T-cell (primary cell): Measurements from ENCODE around the gene GGT6. TPM values are rescaled to one million over a fixed set of nuclear protein-coding genes. Genes with fewer than 3 reads are reported as not detected.

ENCODE experiments used
- ATAC-seq, 4 experiments: fragments of 200-7000 bp in 3 of 4; fragments of 150-1000 bp in 1 of 4; cut with Tn5 transposase; replicated peaks in 1 of 4; 1 replicate in 3 of 4; 2 replicates in 1 of 4; pipeline ENCODE4 v1.10.0; 2021; ENCODE audit warnings: moderate library complexity in 3 of 4, mild to moderate bottlenecking in 2 of 4, moderate number of reproducible peaks in 1 of 4
- CTCF ChIA-PET, 2 donors: fragments of 300-600 bp; sonication (Branson Sonifier 250); formaldehyde crosslinking; loops; one replicate each; lab custom pipeline; 2022; ENCODE audit warnings: antibody characterized with exemption in 2 of 2; lab: Charles Lee
- POLR2A ChIA-PET, 2 donors: fragments of 300-600 bp; sonication (Branson Sonifier 250); formaldehyde crosslinking; loops; one replicate each; lab custom pipeline; 2022; ENCODE audit warnings: antibody characterized with exemption in 2 of 2; lab: Charles Lee
- DNase-seq, 35 experiments: peaks; one replicate each; pipeline versions ENCODE4 v3.0.0 to v3.0.0-alpha.2; 2013 to 2023
- H3K27ac ChIP-seq: one replicate; pipeline ENCODE4 v1.5.1; 2013; ENCODE audit warnings: low read length
- H3K27me3 ChIP-seq, 2 experiments: replicated peaks in 1 of 2; 1 replicate in 1 of 2; 2 replicates in 1 of 2; pipeline versions ENCODE4 v1.6.1 to v1.7.0; 2013; ENCODE audit warnings: low read length in 1 of 2, mixed read lengths in 1 of 2; ENCODE audit not compliant: control insufficient read depth in 2 of 2, insufficient read depth in 2 of 2; ENCODE audit errors: extremely low read depth in 1 of 2
- H3K36me3 ChIP-seq, 2 donors: 1 replicate in 1 of 2; 2 replicates in 1 of 2; pipeline versions ENCODE4 v1.6.1 to v1.7.0; 2013; ENCODE audit warnings: low read length in 1 of 2; ENCODE audit not compliant: control insufficient read depth in 2 of 2, insufficient read depth in 1 of 2; ENCODE audit errors: extremely low read depth in 1 of 2
- H3K4me1 ChIP-seq, 2 experiments: 1 replicate in 1 of 2; 2 replicates in 1 of 2; pipeline versions ENCODE4 v1.6.1 to v1.7.0; 2013; ENCODE audit warnings: low read length in 2 of 2, mixed read lengths in 1 of 2; ENCODE audit not compliant: insufficient read depth in 2 of 2, control insufficient read depth in 1 of 2; ENCODE audit errors: extremely low read depth in 1 of 2
- H3K4me3 ChIP-seq, 2 donors: 1 replicate in 1 of 2; 2 replicates in 1 of 2; pipeline versions ENCODE4 v1.5.1 to v1.7.0; 2013; ENCODE audit warnings: mild to moderate bottlenecking in 2 of 2, low read length in 1 of 2, moderate library complexity in 1 of 2; ENCODE audit not compliant: control insufficient read depth in 1 of 2; ENCODE audit errors: extremely low read depth in 1 of 2
- H3K9me3 ChIP-seq: 2 replicates; pipeline ENCODE4 v1.7.0; 2013
- H3K27ac Mint-ChIP-seq, 2 donors: one replicate each; pipeline ENCODE4 v1.8.0; 2020 to 2021; ENCODE audit warnings: mild to moderate bottlenecking in 2 of 2, mixed read lengths in 2 of 2
- H3K27me3 Mint-ChIP-seq, 2 donors: one replicate each; pipeline ENCODE4 v1.8.0; 2021 to 2022; ENCODE audit warnings: mixed read lengths in 2 of 2
- H3K36me3 Mint-ChIP-seq: one replicate; pipeline ENCODE4 v1.8.0; 2021; ENCODE audit warnings: mixed read lengths
- H3K4me1 Mint-ChIP-seq, 3 donors: one replicate each; pipeline ENCODE4 v1.8.0; 2020 to 2022; ENCODE audit warnings: mixed read lengths in 3 of 3, mild to moderate bottlenecking in 1 of 3
- H3K4me3 Mint-ChIP-seq, 3 donors: one replicate each; pipeline ENCODE4 v1.8.0; 2020 to 2022; ENCODE audit warnings: mild to moderate bottlenecking in 3 of 3, mixed read lengths in 3 of 3, moderate library complexity in 3 of 3
- H3K9me3 Mint-ChIP-seq, 3 donors: one replicate each; pipeline ENCODE4 v1.8.0; 2020 to 2022; ENCODE audit warnings: mixed read lengths in 3 of 3
- WGBS: methylation state at CpG from one replicate; pipeline ENCODE4 v1.1.5; 2013; ENCODE audit warnings: missing lambda C conversion rate; ENCODE audit not compliant: insufficient coverage; 5-methylcytosine and 5-hydroxymethylcytosine counted together
- total RNA-seq, 35 experiments: library from RNA in 6 of 35; stranded (reverse) in 6 of 35; fragments of 120-200 nt in 1 of 35; gene quantifications; one replicate each; pipeline versions ENCODE4 v1.2.1 to v1.2.4 and lab custom pipeline; 2013 to 2026

The GGT6 gene
- total RNA-seq, 5 donors from 2014 or later (not counting 1 experiment from before 2014, with no cell fraction given), result not detected

DNA sequence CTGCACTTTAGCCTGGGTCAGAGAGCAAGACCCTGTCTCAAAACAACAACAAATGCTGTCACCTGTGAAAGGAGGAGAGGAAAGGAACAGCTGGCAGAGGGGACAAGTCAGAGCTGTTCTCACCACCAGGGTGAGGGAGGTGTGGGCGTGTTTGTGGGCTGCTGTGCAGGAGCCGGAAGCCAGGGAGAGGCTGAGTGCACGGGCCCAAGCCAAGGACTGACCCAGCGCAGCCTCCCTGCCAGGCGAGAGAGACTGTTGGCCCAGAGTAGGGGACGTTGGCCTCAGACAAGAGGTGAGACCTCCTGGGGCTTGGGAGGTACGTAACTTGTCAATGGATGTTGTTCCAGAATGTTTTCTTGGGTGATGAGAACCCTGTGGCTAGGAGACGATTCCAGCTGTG lies 51.0 kb downstream of the GGT6 start:
- CTCF ChIA-PET, result interaction anchor here in 1 of 2 donors (0.6 kb wide), 1 partner anchor 41 kb away, joined by 4 read pairs; no protein-coding TSS in a partner anchor
- Mint-ChIP-seq H3K27me3 (peaks cover 3 to 12% of the 10 kb centered on the region in 2 donors), H3K4me1 (peaks cover 24 to 34% (median 28%) of the 10 kb centered on the region in 3 donors), H3K36me3 (no peaks in the 10 kb centered on the region), H3K9me3 (no peaks in the 10 kb centered on the region), H3K27ac (peak overlapping the region; percentile 48 to 65), H3K4me3 (peak overlapping the region in 1 of 3 donors; percentile 30)
- Histone ChIP-seq H3K36me3 (no peaks in the 10 kb centered on the region), H3K9me3 (no peaks in the 10 kb centered on the region), H3K4me3 (no peak overlapping the region), H3K4me1 (peaks cover 0 to 23% of the 10 kb centered on the region in 2 experiments), H3K27me3 (peaks cover 0 to 47% of the 10 kb centered on the region in 2 experiments), H3K27ac (no peak overlapping the region)
- POLR2A ChIA-PET, result no interaction called here
- 30% methylated on average over 8 of the region's 8 CpGs for WGBS
- ATAC-seq (peak; percentile 66 to 81 (median 72)), DNase-seq (peak in 12 of 35 experiments; percentile 7 to 41 (median 24))

DNA sequence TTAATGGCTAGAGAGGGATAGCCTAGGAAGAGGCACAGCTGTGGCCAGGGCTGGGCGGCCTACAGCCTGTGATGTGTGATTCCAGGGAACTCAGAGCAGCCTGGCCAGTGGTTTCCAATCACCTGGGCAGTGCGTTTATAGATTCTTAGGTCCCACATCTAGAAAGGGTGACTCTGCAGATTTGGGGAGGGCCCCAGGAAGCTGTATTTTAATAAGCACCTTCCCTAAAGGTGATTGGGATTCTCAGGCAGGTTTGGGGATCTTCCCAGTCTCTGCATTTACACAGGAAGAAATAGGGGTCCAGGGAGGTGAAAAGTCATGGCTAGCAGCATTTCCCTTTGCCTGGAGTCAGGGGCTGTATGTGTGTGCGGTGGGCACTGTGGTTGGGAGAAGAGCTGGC lies 52.2 kb downstream of the GGT6 start:
- no peaks in the 10 kb centered on the region for H3K9me3 Mint-ChIP-seq
- no peak overlapping the region for H3K27ac ChIP-seq
- DNase-seq, result no peak
- H3K36me3 ChIP-seq, result no peaks in the 10 kb centered on the region
- 80% methylated on average over 2 of the region's 3 CpGs for WGBS
- H3K27me3 Mint-ChIP-seq, result peaks cover 7 to 21% of the 10 kb centered on the region in 2 donors
- ATAC-seq, result no peak
- peaks cover 5 to 31% of the 10 kb centered on the region in 2 experiments for H3K4me1 ChIP-seq
- peaks cover 0 to 56% of the 10 kb centered on the region in 2 experiments for H3K27me3 ChIP-seq
- ChIA-PET POLR2A (interaction anchor here in 1 of 2 donors (0.5 kb wide), 1 partner anchor 353 kb away, joined by 3 read pairs; no protein-coding TSS in a partner anchor), CTCF (no interaction called here)
- H3K9me3 ChIP-seq, result no peaks in the 10 kb centered on the region
- H3K4me3 ChIP-seq, result no peak overlapping the region
- H3K36me3 Mint-ChIP-seq, result no peaks in the 10 kb centered on the region
- H3K4me3 Mint-ChIP-seq, result no peak overlapping the region
- H3K27ac Mint-ChIP-seq, result no peak overlapping the region
- peaks cover 30 to 43% (median 36%) of the 10 kb centered on the region in 3 donors for H3K4me1 Mint-ChIP-seq

DNA sequence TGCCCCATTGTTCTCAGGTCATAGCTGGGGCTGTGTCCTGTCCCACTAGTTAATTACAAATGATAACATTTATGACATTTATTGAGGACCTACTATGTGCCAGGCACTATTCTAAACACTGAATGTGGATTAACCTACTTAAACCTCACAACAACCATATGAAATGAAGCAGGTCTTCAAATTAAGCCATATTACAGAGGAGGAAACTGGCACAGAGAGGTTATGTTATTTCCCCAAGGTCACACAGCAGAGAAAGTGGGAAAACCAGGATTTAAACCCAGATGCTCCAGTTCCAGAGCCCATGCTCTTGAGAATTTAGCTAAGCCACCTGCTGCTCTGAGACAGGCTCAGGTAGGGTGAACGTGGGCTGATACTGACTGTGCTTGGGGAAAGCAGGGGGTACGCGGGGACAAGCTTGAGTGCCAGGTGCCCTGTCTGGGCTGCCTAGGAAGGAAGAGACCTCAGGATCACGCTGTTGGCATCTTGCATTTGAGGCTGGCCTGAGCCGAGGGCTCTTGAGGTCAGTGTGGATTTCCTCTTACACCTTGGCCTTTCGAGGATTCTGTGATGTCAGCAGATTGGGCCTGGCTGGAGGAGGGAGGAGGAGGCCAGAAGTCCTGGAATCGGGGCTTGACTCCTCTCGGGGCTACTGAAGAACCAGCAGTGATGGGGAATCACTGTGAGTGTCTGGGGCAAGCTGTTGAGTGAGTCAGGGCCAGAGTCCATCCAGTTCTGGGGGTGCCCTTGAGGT lies 52.8 kb downstream of the GGT6 start:
- H3K27me3 ChIP-seq, result peaks cover 0 to 62% of the 10 kb centered on the region in 2 experiments
- ChIA-PET POLR2A (no interaction called here), CTCF (no interaction called here)
- ATAC-seq, result no peak
- Mint-ChIP-seq H3K27me3 (peaks cover 11 to 26% of the 10 kb centered on the region in 2 donors), H3K4me1 (peaks cover 30 to 43% (median 36%) of the 10 kb centered on the region in 3 donors), H3K36me3 (no peaks in the 10 kb centered on the region), H3K4me3 (no peak overlapping the region), H3K9me3 (no peaks in the 10 kb centered on the region), H3K27ac (no peak overlapping the region)
- no peak overlapping the region for H3K27ac ChIP-seq
- H3K9me3 ChIP-seq, result no peaks in the 10 kb centered on the region
- H3K36me3 ChIP-seq, result no peaks in the 10 kb centered on the region
- whole genome bisulfite sequencing, result 94% methylated on average over 7 of the region's 8 CpGs
- H3K4me1 ChIP-seq, result peaks cover 5 to 31% of the 10 kb centered on the region in 2 experiments
- no peak overlapping the region for H3K4me3 ChIP-seq
- no peak for DNase-seq

Other genes with a start within 250 kb of the GGT6 start
- 10 to 100 TPM; 49.6 to 62.5 (median 56.4) TPM for gene UBE2G1, start 193.9 kb downstream of the GGT6 start, total RNA-seq
- 1 to 10 TPM; 2.3 to 5.4 (median 4.6) TPM for gene SPNS3, start 126.6 kb downstream of the GGT6 start, total RNA-seq
- gene SPNS2, start 61.7 kb downstream of the GGT6 start, total RNA-seq, result under 1 TPM; 0.30 to 0.75 (median 0.53) TPM
- 100 to 1,000 TPM in 1 of 5 donors, 10 to 100 TPM in 4; 57.0 to 102 (median 94.2) TPM for gene MYBBP1A, start 5.2 kb downstream of the GGT6 start, total RNA-seq
- not detected for gene SMTNL2, start 24.0 kb upstream of the GGT6 start, total RNA-seq
- gene ALOX15, start 81.1 kb upstream of the GGT6 start, total RNA-seq, result under 1 TPM in 1 of 5 donors, not detected in 4; 0.13 TPM
- gene PELP1, start 143.6 kb upstream of the GGT6 start, total RNA-seq, result 10 to 100 TPM; 50.0 to 88.3 (median 85.0) TPM
- 100 to 1,000 TPM; 247 to 374 (median 325) TPM for gene ARRB2, start 150.1 kb upstream of the GGT6 start, total RNA-seq
- 10 to 100 TPM in 4 of 5 donors, 1 to 10 TPM in 1; 9.0 to 33.1 (median 28.6) TPM for gene MED11, start 170.9 kb upstream of the GGT6 start, total RNA-seq
- 1 to 10 TPM in 1 of 5 donors, under 1 TPM in 4; 0.29 to 1.4 (median 0.44) TPM for gene ZMYND15, start 179.3 kb upstream of the GGT6 start, total RNA-seq
- gene CXCL16, start 179.4 kb upstream of the GGT6 start, total RNA-seq, result 10 to 100 TPM in 1 of 5 donors, 1 to 10 TPM in 4; 2.5 to 11.2 (median 3.1) TPM
- not detected for gene TM4SF5, start 211.3 kb upstream of the GGT6 start, total RNA-seq
- under 1 TPM in 4 of 5 donors, not detected in 1; 0.38 to 0.82 (median 0.59) TPM for gene VMO1, start 225.8 kb upstream of the GGT6 start, total RNA-seq
- gene GLTPD2, start 228.4 kb upstream of the GGT6 start, total RNA-seq, result not detected
- 10 to 100 TPM; 45.7 to 63.5 (median 57.0) TPM for gene PSMB6, start 235.6 kb upstream of the GGT6 start, total RNA-seq
- 10 to 100 TPM; 24.2 to 41.7 (median 31.4) TPM for gene PLD2, start 246.6 kb upstream of the GGT6 start, total RNA-seq